ENCODE results near the gene PREP. TPM values are rescaled to one million over a fixed set of nuclear protein-coding genes. Genes with fewer than 3 reads are reported as not detected.

The PREP gene
- total and polyA plus RNA-seq, 2 of the 8 experiments (the other 6 are each of a cell fraction or from before 2014, with no cell fraction given): 26.8 to 70.0 TPM

DNA sequence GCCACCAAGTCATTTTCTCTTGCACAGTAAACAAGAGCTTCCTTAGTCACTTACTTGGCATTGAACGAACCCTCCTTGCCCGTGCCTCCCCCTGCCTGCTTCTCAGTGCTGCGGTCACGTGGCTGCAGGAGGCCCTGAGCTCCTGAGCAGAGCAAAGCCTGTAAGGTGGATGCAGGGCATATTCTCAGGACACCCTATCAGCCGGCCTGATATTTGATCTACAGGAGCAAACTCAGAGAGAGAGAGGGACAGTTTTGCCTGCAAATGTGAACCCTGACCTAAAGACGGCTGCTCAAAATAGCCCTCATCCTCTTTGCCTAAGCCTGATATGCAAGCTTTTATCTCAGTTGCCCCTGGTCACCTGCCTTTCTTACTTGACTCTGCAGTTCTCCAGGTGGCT is 130.1 kb downstream of the PREP start (continued):
- TF ChIP-seq, protein P1, sequence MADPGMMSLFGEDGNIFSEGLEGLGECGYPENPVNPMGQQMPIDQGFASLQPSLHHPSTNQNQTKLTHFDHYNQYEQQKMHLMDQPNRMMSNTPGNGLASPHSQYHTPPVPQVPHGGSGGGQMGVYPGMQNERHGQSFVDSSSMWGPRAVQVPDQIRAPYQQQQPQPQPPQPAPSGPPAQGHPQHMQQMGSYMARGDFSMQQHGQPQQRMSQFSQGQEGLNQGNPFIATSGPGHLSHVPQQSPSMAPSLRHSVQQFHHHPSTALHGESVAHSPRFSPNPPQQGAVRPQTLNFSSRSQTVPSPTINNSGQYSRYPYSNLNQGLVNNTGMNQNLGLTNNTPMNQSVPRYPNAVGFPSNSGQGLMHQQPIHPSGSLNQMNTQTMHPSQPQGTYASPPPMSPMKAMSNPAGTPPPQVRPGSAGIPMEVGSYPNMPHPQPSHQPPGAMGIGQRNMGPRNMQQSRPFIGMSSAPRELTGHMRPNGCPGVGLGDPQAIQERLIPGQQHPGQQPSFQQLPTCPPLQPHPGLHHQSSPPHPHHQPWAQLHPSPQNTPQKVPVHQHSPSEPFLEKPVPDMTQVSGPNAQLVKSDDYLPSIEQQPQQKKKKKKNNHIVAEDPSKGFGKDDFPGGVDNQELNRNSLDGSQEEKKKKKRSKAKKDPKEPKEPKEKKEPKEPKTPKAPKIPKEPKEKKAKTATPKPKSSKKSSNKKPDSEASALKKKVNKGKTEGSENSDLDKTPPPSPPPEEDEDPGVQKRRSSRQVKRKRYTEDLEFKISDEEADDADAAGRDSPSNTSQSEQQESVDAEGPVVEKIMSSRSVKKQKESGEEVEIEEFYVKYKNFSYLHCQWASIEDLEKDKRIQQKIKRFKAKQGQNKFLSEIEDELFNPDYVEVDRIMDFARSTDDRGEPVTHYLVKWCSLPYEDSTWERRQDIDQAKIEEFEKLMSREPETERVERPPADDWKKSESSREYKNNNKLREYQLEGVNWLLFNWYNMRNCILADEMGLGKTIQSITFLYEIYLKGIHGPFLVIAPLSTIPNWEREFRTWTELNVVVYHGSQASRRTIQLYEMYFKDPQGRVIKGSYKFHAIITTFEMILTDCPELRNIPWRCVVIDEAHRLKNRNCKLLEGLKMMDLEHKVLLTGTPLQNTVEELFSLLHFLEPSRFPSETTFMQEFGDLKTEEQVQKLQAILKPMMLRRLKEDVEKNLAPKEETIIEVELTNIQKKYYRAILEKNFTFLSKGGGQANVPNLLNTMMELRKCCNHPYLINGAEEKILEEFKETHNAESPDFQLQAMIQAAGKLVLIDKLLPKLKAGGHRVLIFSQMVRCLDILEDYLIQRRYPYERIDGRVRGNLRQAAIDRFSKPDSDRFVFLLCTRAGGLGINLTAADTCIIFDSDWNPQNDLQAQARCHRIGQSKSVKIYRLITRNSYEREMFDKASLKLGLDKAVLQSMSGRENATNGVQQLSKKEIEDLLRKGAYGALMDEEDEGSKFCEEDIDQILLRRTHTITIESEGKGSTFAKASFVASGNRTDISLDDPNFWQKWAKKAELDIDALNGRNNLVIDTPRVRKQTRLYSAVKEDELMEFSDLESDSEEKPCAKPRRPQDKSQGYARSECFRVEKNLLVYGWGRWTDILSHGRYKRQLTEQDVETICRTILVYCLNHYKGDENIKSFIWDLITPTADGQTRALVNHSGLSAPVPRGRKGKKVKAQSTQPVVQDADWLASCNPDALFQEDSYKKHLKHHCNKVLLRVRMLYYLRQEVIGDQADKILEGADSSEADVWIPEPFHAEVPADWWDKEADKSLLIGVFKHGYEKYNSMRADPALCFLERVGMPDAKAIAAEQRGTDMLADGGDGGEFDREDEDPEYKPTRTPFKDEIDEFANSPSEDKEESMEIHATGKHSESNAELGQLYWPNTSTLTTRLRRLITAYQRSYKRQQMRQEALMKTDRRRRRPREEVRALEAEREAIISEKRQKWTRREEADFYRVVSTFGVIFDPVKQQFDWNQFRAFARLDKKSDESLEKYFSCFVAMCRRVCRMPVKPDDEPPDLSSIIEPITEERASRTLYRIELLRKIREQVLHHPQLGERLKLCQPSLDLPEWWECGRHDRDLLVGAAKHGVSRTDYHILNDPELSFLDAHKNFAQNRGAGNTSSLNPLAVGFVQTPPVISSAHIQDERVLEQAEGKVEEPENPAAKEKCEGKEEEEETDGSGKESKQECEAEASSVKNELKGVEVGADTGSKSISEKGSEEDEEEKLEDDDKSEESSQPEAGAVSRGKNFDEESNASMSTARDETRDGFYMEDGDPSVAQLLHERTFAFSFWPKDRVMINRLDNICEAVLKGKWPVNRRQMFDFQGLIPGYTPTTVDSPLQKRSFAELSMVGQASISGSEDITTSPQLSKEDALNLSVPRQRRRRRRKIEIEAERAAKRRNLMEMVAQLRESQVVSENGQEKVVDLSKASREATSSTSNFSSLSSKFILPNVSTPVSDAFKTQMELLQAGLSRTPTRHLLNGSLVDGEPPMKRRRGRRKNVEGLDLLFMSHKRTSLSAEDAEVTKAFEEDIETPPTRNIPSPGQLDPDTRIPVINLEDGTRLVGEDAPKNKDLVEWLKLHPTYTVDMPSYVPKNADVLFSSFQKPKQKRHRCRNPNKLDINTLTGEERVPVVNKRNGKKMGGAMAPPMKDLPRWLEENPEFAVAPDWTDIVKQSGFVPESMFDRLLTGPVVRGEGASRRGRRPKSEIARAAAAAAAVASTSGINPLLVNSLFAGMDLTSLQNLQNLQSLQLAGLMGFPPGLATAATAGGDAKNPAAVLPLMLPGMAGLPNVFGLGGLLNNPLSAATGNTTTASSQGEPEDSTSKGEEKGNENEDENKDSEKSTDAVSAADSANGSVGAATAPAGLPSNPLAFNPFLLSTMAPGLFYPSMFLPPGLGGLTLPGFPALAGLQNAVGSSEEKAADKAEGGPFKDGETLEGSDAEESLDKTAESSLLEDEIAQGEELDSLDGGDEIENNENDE (IDR thresholded peaks at IDR 0.05; ENCODE audit: insufficient replicate concordance, low read length): no peak
- TF ChIP-seq JUN (IDR thresholded peaks at IDR 0.05; ENCODE audit: low read depth, low read length) (no peak), RAD21 (IDR thresholded peaks at IDR 0.05 in 1 of 2, conservative IDR thresholded peaks at IDR 0.05 in 1 of 2; ENCODE audit: low read depth in 2 of 2, low read length in 2 of 2) (0 out of 4 replicates have a peak, but pooled peaks of 1 of the 2 experiments have one; percentile 8), KDM4A (IDR thresholded peaks at IDR 0.05; ENCODE audit: low read depth, low read length, severe bottlenecking) (no peak), RFX5 (IDR thresholded peaks at IDR 0.05; ENCODE audit: borderline replicate concordance, low read depth, low read length) (no peak), ASH2L (IDR thresholded peaks at IDR 0.05; ENCODE audit: low read length) (no peak), BRCA1 (IDR thresholded peaks at IDR 0.05; ENCODE audit: low read depth, low read length) (no peak), SUZ12 (IDR thresholded peaks at IDR 0.05; ENCODE audit: low read length) (no peak)
- TF ChIP-seq, protein P2, sequence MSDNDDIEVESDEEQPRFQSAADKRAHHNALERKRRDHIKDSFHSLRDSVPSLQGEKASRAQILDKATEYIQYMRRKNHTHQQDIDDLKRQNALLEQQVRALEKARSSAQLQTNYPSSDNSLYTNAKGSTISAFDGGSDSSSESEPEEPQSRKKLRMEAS (IDR thresholded peaks at IDR 0.05): 0 out of 2 replicates have a peak, but pooled peaks have one; percentile 19

Data from H1 (cell line).